CD8-positive, alpha-beta memory T cell (primary cell): ENCODE data around the gene MTCH1. TPM values are rescaled to one million over a fixed set of nuclear protein-coding genes. Genes with fewer than 3 reads are reported as not detected.
"Not testable (repeated sequence)": the region's sequence is repeated elsewhere in the genome, so short reads cannot be mapped to it uniquely, and the experiment has no call there.

Experiments used
- CTCF ChIA-PET: fragments of 350-600 bp; sonication (Branson Sonifier 250); formaldehyde crosslinking; loops from one replicate; lab custom pipeline; 2021; ENCODE audit warnings: antibody characterized with exemption; lab: Charles Lee
- POLR2A ChIA-PET: fragments of 350-600 bp; sonication (Branson Sonifier 250); formaldehyde crosslinking; loops from one replicate; lab custom pipeline; 2021; ENCODE audit warnings: antibody characterized with exemption; lab: Charles Lee
- DNase-seq, 5 donors: peaks; one replicate each; pipeline versions ENCODE4 v3.0.0 to v3.0.0-alpha.2; 2020 to 2022; ENCODE audit warnings: mixed read lengths in 1 of 5
- H3K27ac ChIP-seq: one replicate; pipeline ENCODE4 v1.7.0; 2013; ENCODE audit warnings: low read depth, mild to moderate bottlenecking, low read length, moderate library complexity
- H3K27me3 ChIP-seq: 2 replicates; pipeline ENCODE4 v1.7.0; 2013; ENCODE audit warnings: low read length, mild to moderate bottlenecking; ENCODE audit not compliant: insufficient read depth, poor library complexity, severe bottlenecking
- H3K36me3 ChIP-seq: 2 replicates; pipeline ENCODE4 v1.7.0; 2013; ENCODE audit warnings: mild to moderate bottlenecking, low read length, moderate library complexity; ENCODE audit not compliant: insufficient read depth
- H3K4me1 ChIP-seq: 2 replicates; pipeline ENCODE4 v1.7.0; 2013; ENCODE audit warnings: mild to moderate bottlenecking, low read length, moderate library complexity; ENCODE audit not compliant: insufficient read depth
- H3K4me3 ChIP-seq: 2 replicates; pipeline ENCODE4 v1.7.0; 2013; ENCODE audit warnings: mild to moderate bottlenecking, low read length
- H3K9me3 ChIP-seq: 2 replicates; pipeline ENCODE4 v1.7.0; 2013; ENCODE audit warnings: mild to moderate bottlenecking, low read length
- H3K27ac Mint-ChIP-seq, 8 donors: one replicate each; pipeline ENCODE4 v1.8.0; 2020 to 2021; ENCODE audit warnings: mixed read lengths in 8 of 8, mild to moderate bottlenecking in 6 of 8, inconsistent platforms in 3 of 8, moderate library complexity in 3 of 8
- H3K27me3 Mint-ChIP-seq, 2 donors: one replicate each; pipeline ENCODE4 v1.8.0; 2020 to 2021; ENCODE audit warnings: mixed read lengths in 2 of 2, mild to moderate bottlenecking in 1 of 2, moderate library complexity in 1 of 2
- H3K36me3 Mint-ChIP-seq, 3 donors: one replicate each; pipeline ENCODE4 v1.8.0; 2020 to 2021; ENCODE audit warnings: mixed read lengths in 3 of 3, inconsistent platforms in 1 of 3, mild to moderate bottlenecking in 1 of 3
- H3K4me1 Mint-ChIP-seq, 3 donors: one replicate each; pipeline ENCODE4 v1.8.0; 2020 to 2021; ENCODE audit warnings: mixed read lengths in 3 of 3, inconsistent platforms in 1 of 3, mild to moderate bottlenecking in 1 of 3
- H3K4me3 Mint-ChIP-seq, 7 donors: one replicate each; pipeline ENCODE4 v1.8.0; 2020 to 2021; ENCODE audit warnings: mixed read lengths in 7 of 7, mild to moderate bottlenecking in 6 of 7, moderate library complexity in 4 of 7, inconsistent platforms in 2 of 7
- H3K9me3 Mint-ChIP-seq, 5 donors: one replicate each; pipeline ENCODE4 v1.8.0; 2020 to 2022; ENCODE audit warnings: mixed read lengths in 5 of 5, mild to moderate bottlenecking in 3 of 5, moderate library complexity in 2 of 5, inconsistent platforms in 1 of 5
- polyA plus RNA-seq: library from polyadenylated mRNA; unstranded; fragments of 300-500 nt; fragmentation: Illumina TruSeq; gene quantifications from one replicate; pipeline ENCODE4 v1.2.3, GENCODE V29; 2021
- total RNA-seq, 2 experiments: library from RNA; stranded (reverse); gene quantifications; one replicate each; pipeline ENCODE4 v1.2.3, GENCODE V29; 2021

MTCH1 gene
- total and polyA plus RNA-seq, 3 experiments from 2014 or later, result 81.1 to 126 (median 116) TPM

GRCh38 chr6:36946526-36946925 lies 39.5 kb downstream of the MTCH1 start:
- Histone ChIP-seq H3K27ac (no peak overlapping the region), H3K36me3 (no peaks in the 10 kb centered on the region), H3K4me3 (no peak overlapping the region), H3K9me3 (no peaks in the 10 kb centered on the region), H3K27me3 (no peaks in the 10 kb centered on the region), H3K4me1 (peaks cover 13% of the 10 kb centered on the region)
- no peak for DNase-seq
- ChIA-PET CTCF (interaction anchor here (1.2 to 1.5 kb wide), 2 partner anchors 10 to 61 kb away, joined by 3 to 6 read pairs; no protein-coding TSS in a partner anchor), POLR2A (no interaction called here)
- Mint-ChIP-seq H3K9me3 (no peaks in the 10 kb centered on the region), H3K4me3 (no peak overlapping the region), H3K36me3 (no peaks in the 10 kb centered on the region), H3K4me1 (peaks cover 15 to 21% (median 18%) of the 10 kb centered on the region in 3 donors), H3K27me3 (peaks cover 3% of the 10 kb centered on the region in 2 donors), H3K27ac (peak overlapping the region in 1 of 8 donors; percentile 64)

DNA sequence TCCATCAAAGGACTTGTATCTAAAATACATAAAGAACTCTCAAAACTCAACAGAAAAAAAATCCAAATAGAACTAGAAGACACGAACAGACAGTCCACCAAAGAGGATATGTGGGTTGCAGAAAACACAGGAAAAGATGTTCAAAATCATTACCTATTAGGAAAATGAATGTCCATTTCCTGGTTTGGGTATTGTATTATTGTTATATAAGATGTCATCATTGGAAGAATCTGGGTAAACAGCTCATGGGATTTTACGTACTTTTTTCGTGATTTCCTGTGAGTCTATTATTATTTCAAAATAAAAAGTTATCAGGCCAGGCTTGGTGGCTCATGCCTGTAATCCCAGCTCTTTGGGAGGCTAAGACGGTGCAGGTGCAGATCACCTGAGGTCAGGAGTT lies 40.7 kb downstream of the MTCH1 start:
- Mint-ChIP-seq H3K4me3 (no peak overlapping the region), H3K4me1 (peaks cover 15 to 21% (median 18%) of the 10 kb centered on the region in 3 donors), H3K27ac (no peak overlapping the region), H3K9me3 (peaks cover 0 to 1% (median 0%) of the 10 kb centered on the region in 5 donors), H3K36me3 (no peaks in the 10 kb centered on the region), H3K27me3 (peaks cover 3 to 5% of the 10 kb centered on the region in 2 donors)
- Histone ChIP-seq H3K27me3 (no peaks in the 10 kb centered on the region), H3K27ac (no peak overlapping the region), H3K36me3 (no peaks in the 10 kb centered on the region), H3K4me1 (peaks cover 13% of the 10 kb centered on the region), H3K9me3 (no peaks in the 10 kb centered on the region), H3K4me3 (no peak overlapping the region)
- CTCF ChIA-PET, result no interaction called here
- DNase-seq, result no peak
- POLR2A ChIA-PET, result no interaction called here

DNA sequence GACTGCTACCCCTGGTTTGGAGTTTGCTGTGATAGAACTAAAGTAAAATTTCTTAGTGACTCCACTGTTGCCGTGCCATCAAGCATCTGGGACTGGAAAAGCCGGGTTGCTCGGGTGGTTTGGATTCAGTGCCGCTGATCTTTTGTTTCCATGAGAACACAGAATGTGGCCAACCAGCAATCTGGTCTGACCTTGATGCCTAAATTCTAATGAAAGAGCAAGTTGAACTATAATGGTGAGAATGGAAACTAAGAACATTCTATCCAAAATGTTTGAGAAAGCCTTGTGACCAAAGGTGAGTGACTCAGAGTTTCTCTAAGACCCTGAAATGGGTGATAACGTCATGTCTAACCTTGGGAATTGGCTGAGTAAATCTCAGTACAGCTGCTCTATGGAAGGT lies 41.3 kb downstream of the MTCH1 start:
- Histone ChIP-seq H3K4me1 (peaks cover 13% of the 10 kb centered on the region), H3K27me3 (no peaks in the 10 kb centered on the region), H3K9me3 (no peaks in the 10 kb centered on the region), H3K36me3 (no peaks in the 10 kb centered on the region), H3K4me3 (no peak overlapping the region), H3K27ac (no peak overlapping the region)
- ChIA-PET POLR2A (no interaction called here), CTCF (no interaction called here)
- Mint-ChIP-seq H3K4me3 (no peak overlapping the region), H3K27ac (no peak overlapping the region), H3K4me1 (peaks cover 15 to 21% (median 16%) of the 10 kb centered on the region in 3 donors), H3K27me3 (peaks cover 8 to 9% of the 10 kb centered on the region in 2 donors), H3K9me3 (peaks cover 0 to 1% (median 0%) of the 10 kb centered on the region in 5 donors), H3K36me3 (no peaks in the 10 kb centered on the region)
- DNase-seq, result no peak

DNA sequence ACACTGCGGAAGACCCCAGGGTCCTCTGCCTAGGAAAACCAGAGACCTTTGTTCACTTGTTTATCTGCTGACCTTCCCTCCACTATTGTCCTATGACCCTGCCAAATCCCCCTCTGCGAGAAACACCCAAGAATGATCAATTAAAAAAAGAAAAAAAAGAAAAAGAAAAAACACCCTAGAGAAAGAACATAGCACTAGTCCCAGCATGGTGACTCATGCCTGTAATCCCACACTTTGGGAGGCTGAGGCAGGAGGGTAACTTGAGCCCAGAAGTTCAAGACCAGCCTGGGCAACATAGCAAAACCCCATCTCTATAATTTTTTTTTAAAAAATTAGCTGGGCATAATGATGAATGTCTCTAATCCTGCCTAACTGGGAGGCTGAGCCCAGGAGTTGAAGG lies 43.7 kb downstream of the MTCH1 start:
- H3K36me3 Mint-ChIP-seq, H3K27ac ChIP-seq, H3K4me3 ChIP-seq, H3K4me3 Mint-ChIP-seq, H3K9me3 Mint-ChIP-seq, H3K27ac Mint-ChIP-seq, CTCF ChIA-PET, H3K36me3 ChIP-seq, POLR2A ChIA-PET, DNase-seq, H3K9me3 ChIP-seq, H3K27me3 ChIP-seq, H3K4me1 ChIP-seq, H3K4me1 Mint-ChIP-seq: not testable (repeated sequence)
- H3K27me3 Mint-ChIP-seq, result peaks cover 8 to 19% of the 10 kb centered on the region in 2 donors

DNA sequence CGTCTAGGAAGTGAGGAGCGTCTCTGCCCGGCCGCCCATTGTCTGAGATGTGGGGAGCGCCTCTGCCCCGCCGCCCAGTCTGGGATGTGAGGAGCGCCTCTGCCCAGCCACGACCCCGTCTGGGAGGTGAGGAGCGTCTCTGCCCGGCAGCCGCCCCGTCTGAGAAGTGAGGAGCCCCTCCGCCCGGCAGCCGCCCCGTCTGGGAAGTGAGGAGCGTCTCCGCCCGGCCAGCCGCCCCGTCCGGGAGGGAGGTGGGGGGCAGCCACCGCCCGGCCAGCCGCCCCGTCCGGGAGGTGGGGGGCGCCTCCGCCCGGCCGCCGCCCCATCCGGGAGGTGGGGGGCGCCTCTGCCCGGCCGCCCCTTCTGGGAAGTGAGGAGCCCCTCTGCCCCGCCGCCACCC lies 44.4 kb downstream of the MTCH1 start:
- DNase-seq, H3K9me3 Mint-ChIP-seq, H3K36me3 ChIP-seq, H3K4me1 Mint-ChIP-seq, CTCF ChIA-PET, H3K27ac ChIP-seq, H3K36me3 Mint-ChIP-seq, H3K27me3 ChIP-seq, H3K4me3 Mint-ChIP-seq, H3K9me3 ChIP-seq, H3K4me3 ChIP-seq, POLR2A ChIA-PET, H3K27ac Mint-ChIP-seq, H3K4me1 ChIP-seq: not testable (repeated sequence)
- peaks cover 8 to 19% of the 10 kb centered on the region in 2 donors for H3K27me3 Mint-ChIP-seq

GRCh38 chr6:36940027-36940426 lies 46.0 kb downstream of the MTCH1 start:
- ChIA-PET POLR2A (no interaction called here), CTCF (no interaction called here)
- H3K36me3 ChIP-seq, result no peaks in the 10 kb centered on the region
- Mint-ChIP-seq H3K36me3 (no peaks in the 10 kb centered on the region), H3K9me3 (peaks cover 0 to 1% (median 0%) of the 10 kb centered on the region in 5 donors), H3K4me1 (peaks cover 0 to 2% (median 0%) of the 10 kb centered on the region in 3 donors), H3K27ac (no peak overlapping the region), H3K27me3 (peaks cover 8 to 19% of the 10 kb centered on the region in 2 donors), H3K4me3 (no peak overlapping the region)
- no peaks in the 10 kb centered on the region for H3K9me3 ChIP-seq
- no peaks in the 10 kb centered on the region for H3K27me3 ChIP-seq
- H3K4me3 ChIP-seq, result no peak overlapping the region
- H3K27ac ChIP-seq, result no peak overlapping the region
- DNase-seq, result no peak
- no peaks in the 10 kb centered on the region for H3K4me1 ChIP-seq

- H3K27ac ChIP-seq, DNase-seq, H3K9me3 Mint-ChIP-seq, H3K36me3 ChIP-seq, H3K4me3 Mint-ChIP-seq, POLR2A ChIA-PET, H3K4me3 ChIP-seq, CTCF ChIA-PET, H3K9me3 ChIP-seq, H3K27me3 ChIP-seq, H3K4me1 Mint-ChIP-seq, H3K4me1 ChIP-seq, H3K36me3 Mint-ChIP-seq: not testable (repeated sequence)
- peak overlapping the region in 1 of 8 donors; percentile 25 for H3K27ac Mint-ChIP-seq
- peaks cover 6 to 19% of the 10 kb centered on the region in 2 donors for H3K27me3 Mint-ChIP-seq
Observed at GRCh38 chr6:36939005-36939404, 47.0 kb downstream of the MTCH1 start.

GRCh38 chr6:36938536-36938935 lies 47.5 kb downstream of the MTCH1 start:
- H3K4me1 ChIP-seq, result no peaks in the 10 kb centered on the region
- H3K27me3 Mint-ChIP-seq, result peaks cover 5 to 19% of the 10 kb centered on the region in 2 donors
- H3K36me3 Mint-ChIP-seq, result no peaks in the 10 kb centered on the region
- H3K27me3 ChIP-seq, result no peaks in the 10 kb centered on the region
- no peak overlapping the region for H3K27ac ChIP-seq
- peak overlapping the region in 1 of 8 donors; percentile 25 for H3K27ac Mint-ChIP-seq
- no peak overlapping the region for H3K4me3 Mint-ChIP-seq
- no peaks in the 10 kb centered on the region for H3K9me3 ChIP-seq
- no peak overlapping the region for H3K4me3 ChIP-seq
- H3K4me1 Mint-ChIP-seq, result peaks cover 0 to 2% (median 0%) of the 10 kb centered on the region in 3 donors
- H3K36me3 ChIP-seq, result no peaks in the 10 kb centered on the region
- ChIA-PET CTCF (no interaction called here), POLR2A (no interaction called here)
- peaks cover 0 to 1% (median 0%) of the 10 kb centered on the region in 5 donors for H3K9me3 Mint-ChIP-seq
- DNase-seq, result no peak
